Activated naive CD4-positive, alpha-beta T cell treated with anti-CD3 and anti-CD28 coated beads, Interleukin-2, amount 50 U/mL, for 16 hours (primary cell): ENCODE data around the gene PRSS1.
"Not testable (repeated sequence)": the region's sequence is repeated elsewhere in the genome, so short reads cannot be mapped to it uniquely, and the experiment has no call there.

ENCODE experiments used
- DNase-seq: peaks from one replicate; pipeline ENCODE4 v3.0.0-alpha.2; 2020

Gene PRSS1

DNA sequence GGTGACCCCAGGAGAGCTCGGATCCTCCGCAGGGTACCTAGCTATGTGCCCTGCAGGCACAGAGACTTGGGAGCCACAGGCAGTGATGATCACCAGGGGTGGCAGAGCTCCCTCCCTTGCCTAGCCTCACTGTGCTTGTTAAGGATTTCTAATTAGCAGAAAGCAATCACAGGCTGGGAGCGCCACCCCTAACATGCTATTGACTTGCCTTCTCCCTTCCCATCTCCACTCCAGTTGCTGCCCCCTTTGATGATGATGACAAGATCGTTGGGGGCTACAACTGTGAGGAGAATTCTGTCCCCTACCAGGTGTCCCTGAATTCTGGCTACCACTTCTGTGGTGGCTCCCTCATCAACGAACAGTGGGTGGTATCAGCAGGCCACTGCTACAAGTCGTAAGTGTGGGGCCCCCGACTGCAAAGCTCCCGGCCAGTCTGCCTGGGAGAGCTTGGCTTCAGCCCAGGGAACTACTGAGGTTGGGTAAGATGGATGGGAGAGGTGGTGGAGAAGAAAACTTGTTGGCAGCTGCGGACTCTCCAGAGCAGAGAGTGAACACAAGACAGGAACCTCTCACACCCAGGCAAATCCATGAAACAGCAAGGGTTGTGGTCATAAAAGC is 1.2 kb downstream of the PRSS1 start:
- no peak for DNase-seq

- DNase-seq = not testable (repeated sequence)
Observed at GRCh38 chr7:142751526-142752175, 2.4 kb downstream of the PRSS1 start.

DNA sequence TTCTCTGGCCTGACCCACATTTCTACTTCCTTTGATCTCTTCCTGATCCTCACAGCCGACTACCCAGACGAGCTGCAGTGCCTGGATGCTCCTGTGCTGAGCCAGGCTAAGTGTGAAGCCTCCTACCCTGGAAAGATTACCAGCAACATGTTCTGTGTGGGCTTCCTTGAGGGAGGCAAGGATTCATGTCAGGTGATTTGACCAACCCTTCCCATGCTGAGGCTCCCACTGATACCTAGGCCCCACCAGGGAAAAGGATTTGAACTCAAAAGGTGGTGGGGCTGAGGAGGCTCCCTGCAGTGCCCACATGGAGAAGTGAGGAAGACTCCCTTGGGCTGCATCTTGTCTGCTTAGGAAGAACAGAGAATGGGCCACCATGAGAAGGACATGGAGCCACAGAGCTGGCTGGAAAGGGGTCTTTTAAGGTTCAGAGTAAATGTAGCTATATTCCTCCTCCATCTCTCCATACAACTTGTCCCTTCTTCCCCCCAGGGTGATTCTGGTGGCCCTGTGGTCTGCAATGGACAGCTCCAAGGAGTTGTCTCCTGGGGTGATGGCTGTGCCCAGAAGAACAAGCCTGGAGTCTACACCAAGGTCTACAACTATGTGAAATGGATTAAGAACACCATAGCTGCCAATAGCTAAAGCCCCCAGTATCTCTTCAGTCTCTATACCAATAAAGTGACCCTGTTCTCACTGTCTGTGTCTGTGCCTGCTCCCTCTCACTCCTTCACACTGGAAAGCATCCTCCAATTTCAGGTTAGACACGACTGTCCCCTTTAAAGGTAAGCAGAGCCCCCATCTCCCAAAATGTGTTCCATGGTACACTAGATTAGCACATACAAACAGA is 3.3 kb downstream of the PRSS1 start:
- DNase-seq = no peak

DNA sequence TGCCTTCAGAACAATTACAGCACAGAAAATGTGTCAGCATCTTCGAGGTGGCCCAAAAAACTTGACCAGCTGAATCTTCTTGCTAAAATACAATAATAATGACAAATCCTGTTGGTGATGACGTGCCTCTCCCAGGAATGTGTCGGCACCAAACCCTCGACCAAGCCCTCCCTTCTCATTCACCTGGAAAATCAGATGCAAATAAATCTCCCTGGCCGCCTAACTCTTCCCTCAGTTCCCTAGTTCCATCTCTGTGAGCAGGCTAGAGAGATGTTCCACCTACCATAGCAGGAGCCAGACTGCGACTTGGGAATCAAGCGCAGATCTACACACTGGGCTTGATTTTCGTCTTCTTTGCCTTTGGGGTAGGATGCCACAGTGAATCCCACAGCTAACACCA is 4.1 kb downstream of the PRSS1 start:
- DNase-seq = no peak

DNA sequence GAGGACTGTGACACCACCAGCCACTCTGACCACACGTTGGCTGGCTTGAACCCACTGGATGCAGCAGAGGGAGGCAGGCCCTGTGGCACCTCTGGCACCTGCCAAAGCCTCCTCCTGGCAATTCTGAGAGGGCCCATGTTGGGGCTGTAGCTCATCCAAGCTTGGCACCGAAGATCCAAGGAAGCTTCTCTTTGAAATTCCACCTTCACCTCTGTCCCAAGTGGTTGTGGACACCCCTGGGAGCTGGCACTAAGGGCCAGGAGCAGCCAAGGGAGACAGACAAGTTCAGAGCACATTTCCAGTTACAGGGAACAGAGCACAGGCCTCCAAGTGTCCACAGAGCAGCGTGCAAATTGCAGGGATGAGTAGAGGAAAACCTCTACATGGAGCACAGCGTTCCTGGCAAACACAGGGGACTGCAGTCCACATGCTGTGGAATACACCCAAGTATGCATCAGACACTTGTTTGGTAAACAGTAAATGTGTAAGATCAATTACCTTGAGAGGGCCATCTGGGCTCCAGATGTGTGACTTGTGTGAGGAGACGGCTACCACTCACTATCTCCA is 4.7 kb downstream of the PRSS1 start:
- DNase-seq = not testable (repeated sequence)

- DNase-seq = no peak
Observed at GRCh38 chr7:142754681-142755575, 5.7 kb downstream of the PRSS1 start.

- not testable (repeated sequence) for DNase-seq
Observed at GRCh38 chr7:142758312-142758711, 9.0 kb downstream of the PRSS1 start.

DNA sequence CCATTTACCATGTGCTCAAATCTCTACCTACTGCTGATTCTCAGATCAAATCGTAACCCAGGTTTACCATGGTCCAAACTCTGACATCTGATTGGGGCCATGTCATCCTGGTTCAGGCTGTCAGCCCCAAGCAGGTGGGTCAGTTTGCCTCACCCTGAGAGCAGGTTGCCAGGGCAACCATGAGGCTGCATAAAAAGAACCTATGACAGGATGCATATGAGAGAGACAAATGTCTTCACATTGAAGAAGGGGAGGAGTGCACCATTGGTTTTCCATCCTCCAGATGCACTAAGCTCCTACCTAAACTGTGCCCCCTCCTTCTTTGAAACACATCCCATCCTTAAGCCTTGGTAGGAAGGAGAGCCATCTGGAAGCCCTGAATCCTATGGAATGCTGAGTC is 10.2 kb downstream of the PRSS1 start:
- no peak for DNase-seq

DNA sequence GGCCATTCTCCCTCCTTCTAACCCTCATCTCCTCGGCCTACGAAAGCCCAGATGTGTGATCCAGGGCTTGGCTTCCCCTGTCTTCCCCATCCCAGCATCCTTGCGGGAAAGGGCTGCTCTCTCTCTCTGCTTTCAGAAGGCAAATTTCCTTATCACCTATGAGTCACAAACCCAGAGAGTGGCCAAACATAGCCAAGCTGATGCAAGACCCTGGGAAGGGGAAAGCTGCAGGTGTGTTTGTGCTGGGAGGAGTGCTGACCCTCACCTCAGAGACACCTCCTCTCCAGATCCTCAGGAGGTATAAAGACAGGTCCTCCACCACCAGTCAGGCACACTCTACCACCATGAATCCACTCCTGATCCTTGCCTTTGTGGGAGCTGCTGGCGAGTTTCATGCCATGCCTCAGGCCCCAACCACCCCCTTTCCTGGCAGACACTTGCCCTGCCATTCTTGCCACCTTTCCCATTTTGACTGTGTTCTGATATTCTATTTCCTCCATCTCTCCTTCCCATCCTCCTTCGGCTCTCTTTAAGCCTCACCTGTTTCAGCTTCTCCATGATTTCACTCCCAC is 10.9 kb downstream of the PRSS1 start:
- DNase-seq = no peak

- not testable (repeated sequence) for DNase-seq
Observed at GRCh38 chr7:142761606-142762005, 12.3 kb downstream of the PRSS1 start.

DNA sequence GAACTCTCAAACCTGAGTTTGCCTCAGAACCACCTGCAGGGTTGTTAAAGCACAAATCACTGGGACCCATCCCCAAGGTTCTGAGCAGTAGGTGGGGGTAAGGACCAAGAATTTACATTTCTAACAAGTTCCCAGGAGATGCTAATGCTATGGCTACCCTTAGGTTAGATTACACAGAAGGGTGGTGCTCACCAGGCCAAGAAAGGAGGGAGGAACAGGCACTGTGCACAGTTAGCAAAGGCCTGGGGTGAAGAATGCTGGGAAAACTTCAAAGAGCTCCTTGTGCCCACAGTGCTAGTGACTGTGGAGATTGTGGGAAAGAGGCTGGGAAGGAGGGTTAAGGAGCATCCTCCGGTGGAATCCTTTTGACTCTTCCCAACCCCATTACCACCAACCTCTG is 12.8 kb downstream of the PRSS1 start:
- DNase-seq = no peak

- no peak for DNase-seq
Observed at GRCh38 chr7:142767451-142767850, 18.2 kb downstream of the PRSS1 start.

DNA sequence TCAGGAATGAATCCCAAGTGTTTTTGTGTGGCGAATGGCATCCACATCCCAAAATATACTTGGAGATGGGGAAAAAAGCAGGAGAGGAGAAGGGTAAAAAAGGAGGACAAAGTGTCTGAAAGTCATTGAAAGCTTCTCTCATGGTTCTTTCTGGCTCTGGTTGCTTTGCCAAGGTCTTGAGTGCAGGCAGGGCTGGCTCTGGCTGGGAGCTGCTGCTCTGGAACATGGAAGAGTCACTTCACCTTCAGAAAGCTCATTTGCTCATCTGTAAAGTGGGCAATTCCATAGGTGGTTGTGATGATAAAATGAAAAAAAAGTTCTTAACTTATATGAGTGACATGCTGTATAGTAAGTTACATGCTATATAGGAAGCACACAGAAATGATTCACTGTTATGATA is 18.6 kb downstream of the PRSS1 start:
- DNase-seq = no peak

GRCh38 chr7:142768885-142769284 is 19.6 kb downstream of the PRSS1 start:
- DNase-seq = not testable (repeated sequence)

- no peak for DNase-seq
Observed at GRCh38 chr7:142770661-142771352, 21.5 kb downstream of the PRSS1 start, which contains the start of gene PRSS2. TSS of gene PRSS2 (plus strand) at chr7:142770970. CDS start at chr7:142770983, 13 bp downstream.

DNA sequence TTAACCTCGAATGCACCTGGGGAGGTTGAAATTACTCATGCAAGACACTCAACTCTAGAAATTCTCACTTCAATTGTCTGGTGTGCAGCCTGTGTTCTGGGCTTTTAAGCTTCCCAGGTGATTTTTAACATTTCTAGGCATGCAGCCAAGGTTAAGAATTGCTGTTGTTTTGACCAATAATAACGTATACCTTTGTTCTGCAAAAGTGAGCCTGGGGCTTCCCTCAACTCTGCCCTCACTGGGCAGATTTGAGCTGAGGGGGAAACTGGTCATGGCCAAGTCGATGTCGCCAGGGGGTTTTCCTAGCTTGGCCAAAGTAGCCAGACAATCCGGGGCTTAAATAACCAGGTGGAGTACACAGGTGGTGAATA is 22.1 kb downstream of the PRSS1 start:
- DNase-seq = no peak

DNA sequence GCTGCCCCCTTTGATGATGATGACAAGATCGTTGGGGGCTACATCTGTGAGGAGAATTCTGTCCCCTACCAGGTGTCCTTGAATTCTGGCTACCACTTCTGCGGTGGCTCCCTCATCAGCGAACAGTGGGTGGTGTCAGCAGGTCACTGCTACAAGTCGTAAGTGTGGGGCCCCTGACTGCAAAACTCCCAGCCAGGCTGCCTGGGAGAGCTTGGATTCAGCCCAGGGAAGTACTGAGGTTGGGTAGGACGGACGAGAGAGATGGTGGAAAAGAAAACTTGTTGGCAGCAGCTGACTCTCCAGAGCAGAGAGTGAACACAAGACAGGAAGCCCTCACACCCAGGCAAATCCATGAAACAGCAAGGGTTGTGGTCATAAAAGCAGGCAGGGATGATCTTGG is 22.8 kb downstream of the PRSS1 start:
- DNase-seq = no peak

DNA sequence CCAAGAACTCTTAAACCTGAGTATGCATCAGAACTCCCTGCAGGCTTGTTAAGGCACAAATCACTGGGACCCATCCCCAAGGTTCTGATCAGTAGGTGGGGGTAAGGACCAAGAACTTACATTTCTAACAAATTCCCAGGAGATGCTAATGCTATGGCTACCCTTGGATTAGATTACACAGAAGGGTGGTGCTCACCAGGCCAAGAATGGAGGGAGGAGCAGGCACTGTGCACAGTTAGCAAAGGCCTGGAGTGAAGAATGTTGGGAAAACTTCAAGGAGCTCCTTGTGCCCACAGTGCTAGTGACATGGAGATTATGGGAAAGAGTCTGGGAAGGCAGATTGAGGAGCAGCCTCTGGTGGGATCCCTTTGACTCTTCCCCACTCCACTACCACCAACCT is 23.4 kb downstream of the PRSS1 start:
- no peak for DNase-seq

DNA sequence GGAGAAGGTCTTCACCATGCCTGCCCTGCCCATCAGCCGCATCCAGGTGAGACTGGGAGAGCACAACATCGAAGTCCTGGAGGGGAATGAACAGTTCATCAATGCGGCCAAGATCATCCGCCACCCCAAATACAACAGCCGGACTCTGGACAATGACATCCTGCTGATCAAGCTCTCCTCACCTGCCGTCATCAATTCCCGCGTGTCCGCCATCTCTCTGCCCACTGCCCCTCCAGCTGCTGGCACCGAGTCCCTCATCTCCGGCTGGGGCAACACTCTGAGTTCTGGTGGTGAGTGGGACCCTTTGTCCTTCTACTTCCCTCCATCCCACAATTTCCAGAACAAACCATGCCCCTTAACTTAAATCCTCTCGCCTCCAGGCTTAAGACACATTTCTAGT is 24.0 kb downstream of the PRSS1 start:
- no peak for DNase-seq

DNA sequence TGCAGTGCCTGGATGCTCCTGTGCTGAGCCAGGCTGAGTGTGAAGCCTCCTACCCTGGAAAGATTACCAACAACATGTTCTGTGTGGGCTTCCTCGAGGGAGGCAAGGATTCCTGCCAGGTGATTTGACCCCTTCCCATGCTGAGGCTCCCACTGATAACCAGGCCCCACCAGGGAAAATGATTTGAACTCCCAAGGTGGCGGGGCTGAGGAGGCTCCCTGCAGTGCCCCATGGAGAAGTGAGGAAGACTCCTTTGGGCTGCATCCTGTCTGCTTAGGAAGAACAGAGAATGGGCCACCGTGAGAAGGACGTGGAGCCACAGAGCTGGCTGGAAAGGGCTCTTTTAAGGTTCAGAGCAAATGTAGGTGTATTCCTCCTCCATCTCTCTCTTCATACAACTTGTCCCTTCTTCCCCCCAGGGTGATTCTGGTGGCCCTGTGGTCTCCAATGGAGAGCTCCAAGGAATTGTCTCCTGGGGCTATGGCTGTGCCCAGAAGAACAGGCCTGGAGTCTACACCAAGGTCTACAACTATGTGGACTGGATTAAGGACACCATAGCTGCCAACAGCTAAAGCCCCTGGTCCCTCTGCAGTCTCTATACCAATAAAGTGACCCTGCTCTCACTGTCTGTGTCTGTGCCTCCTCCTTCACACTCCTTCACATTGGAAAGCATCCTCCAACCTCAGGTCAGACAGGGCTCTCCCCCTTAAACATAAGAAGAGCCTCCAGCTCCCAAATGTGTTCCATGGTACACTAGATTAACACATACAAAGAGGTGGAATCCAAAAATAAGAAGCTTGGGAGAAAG is 24.9 kb downstream of the PRSS1 start:
- no peak for DNase-seq

DNA sequence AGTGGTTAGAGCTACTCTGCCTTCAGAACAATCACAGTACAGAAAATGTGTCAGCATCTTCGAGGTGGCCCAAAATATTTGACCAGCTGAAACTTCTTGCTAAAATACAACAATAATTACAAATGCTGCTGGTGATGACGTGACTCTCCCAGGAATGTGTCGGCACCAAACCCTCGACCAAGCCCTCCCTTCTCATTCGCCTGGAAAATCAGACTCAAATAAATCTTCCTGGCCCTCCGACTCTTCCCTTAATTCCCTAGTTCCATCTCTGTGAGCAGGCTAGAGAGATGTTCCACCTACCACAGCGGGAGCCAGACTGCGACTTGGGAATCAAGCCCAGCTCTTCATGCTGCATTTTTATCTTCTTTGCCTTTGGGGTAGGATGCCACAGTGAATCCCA is 25.6 kb downstream of the PRSS1 start:
- no peak for DNase-seq
